Suprapubic skin (tissue), 3 donors: ENCODE results near the gene DCST1.

Source experiments
- POLR2A ChIP-seq, 2 donors: fragments of 450-650 bp; IDR thresholded peaks; one replicate each; pipeline ENCODE4 v1.6.1; 2017; ENCODE audit warnings: antibody characterized with exemption in 2 of 2, mild to moderate bottlenecking in 2 of 2, moderate library complexity in 2 of 2
- TF ChIP-seq, protein P1 (sequence below), 2 donors: fragments of 200-600 bp in 1 of 2; fragments of 450-650 bp in 1 of 2; sonication (generic) in 1 of 2; IDR thresholded peaks; one replicate each; pipeline ENCODE4 v1.5.1; 2016 to 2019; ENCODE audit warnings: antibody characterized with exemption in 2 of 2, mild to moderate bottlenecking in 1 of 2, moderate library complexity in 1 of 2

- no peak for TF ChIP-seq POLR2A (IDR thresholded peaks at IDR 0.05)
- TF ChIP-seq, protein P1, sequence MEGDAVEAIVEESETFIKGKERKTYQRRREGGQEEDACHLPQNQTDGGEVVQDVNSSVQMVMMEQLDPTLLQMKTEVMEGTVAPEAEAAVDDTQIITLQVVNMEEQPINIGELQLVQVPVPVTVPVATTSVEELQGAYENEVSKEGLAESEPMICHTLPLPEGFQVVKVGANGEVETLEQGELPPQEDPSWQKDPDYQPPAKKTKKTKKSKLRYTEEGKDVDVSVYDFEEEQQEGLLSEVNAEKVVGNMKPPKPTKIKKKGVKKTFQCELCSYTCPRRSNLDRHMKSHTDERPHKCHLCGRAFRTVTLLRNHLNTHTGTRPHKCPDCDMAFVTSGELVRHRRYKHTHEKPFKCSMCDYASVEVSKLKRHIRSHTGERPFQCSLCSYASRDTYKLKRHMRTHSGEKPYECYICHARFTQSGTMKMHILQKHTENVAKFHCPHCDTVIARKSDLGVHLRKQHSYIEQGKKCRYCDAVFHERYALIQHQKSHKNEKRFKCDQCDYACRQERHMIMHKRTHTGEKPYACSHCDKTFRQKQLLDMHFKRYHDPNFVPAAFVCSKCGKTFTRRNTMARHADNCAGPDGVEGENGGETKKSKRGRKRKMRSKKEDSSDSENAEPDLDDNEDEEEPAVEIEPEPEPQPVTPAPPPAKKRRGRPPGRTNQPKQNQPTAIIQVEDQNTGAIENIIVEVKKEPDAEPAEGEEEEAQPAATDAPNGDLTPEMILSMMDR (IDR thresholded peaks at IDR 0.05), result no peak
These were observed 14.0 kb upstream of the DCST1 start for GRCh38 chr1:155019377-155020245.
